Tibial nerve (tissue), 4 donors: ENCODE measurements around the gene ZSWIM6.

Experiments
- CTCF ChIP-seq, 5 experiments: fragments of 200-600 bp in 3 of 5; fragments of 450-650 bp in 2 of 5; sonication (generic) in 3 of 5; IDR thresholded peaks; one replicate each; pipeline ENCODE4 v1.5.1; 2016 to 2019; ENCODE audit warnings: antibody characterized with exemption in 5 of 5, mild to moderate bottlenecking in 3 of 5, moderate library complexity in 2 of 5
- EP300 ChIP-seq, 2 donors: sonication (generic); formaldehyde crosslinking; IDR thresholded peaks; one replicate each; pipeline ENCODE4 v1.6.1; 2017; ENCODE audit warnings: antibody characterized with exemption in 2 of 2, mild to moderate bottlenecking in 1 of 2
- POLR2A ChIP-seq, 2 donors: fragments of 450-650 bp; IDR thresholded peaks; one replicate each; pipeline ENCODE4 v1.6.1; 2017; ENCODE audit warnings: antibody characterized with exemption in 2 of 2, mild to moderate bottlenecking in 2 of 2, moderate library complexity in 2 of 2

- TF ChIP-seq CTCF (IDR thresholded peaks at IDR 0.05) (no peak), EP300 (IDR thresholded peaks at IDR 0.05) (no peak), POLR2A (IDR thresholded peaks at IDR 0.05) (no peak)
Measured at GRCh38 chr5:61588216-61588615, 256.2 kb downstream of the ZSWIM6 start.
